Measurements from ENCODE around the gene LCLAT1.

DNA sequence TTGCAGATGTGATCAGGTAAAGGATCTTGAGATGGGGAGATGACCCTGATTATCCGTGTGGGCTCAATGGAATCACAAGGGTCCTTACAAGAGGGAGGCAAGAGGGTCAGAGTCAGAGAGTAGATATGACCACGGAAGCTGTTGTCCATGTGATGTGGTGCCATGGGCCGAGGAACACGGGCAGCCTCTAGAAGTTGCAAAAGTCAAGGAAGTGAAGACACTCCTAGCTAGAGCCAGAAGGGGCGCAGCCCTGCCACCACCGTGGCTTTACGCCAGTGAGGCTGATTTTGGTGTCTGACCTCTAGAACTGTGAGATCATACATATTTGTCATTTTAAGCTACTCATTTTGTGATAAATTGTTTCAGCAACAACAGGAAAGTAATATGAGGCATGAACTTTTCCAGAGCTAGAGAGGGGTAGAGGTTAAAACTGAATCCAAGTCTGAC is 245.8 kb downstream of the LCLAT1 start:
- TF ChIP-seq POLR2A (IDR thresholded peaks at IDR 0.05; ENCODE audit: low read length) (no peak), GATA1 (IDR thresholded peaks at IDR 0.05; ENCODE audit: low read depth, low read length) (no peak)

Data from erythroblast (primary cell).